HG03025 (cell line): ENCODE measurements around the gene GLG1.
A peak's percentile ranks its signal among the peaks of the same experiment; 100 is the strongest.

Source experiments
- ATAC-seq: cut with Tn5 transposase; IDR thresholded peaks from one replicate; pipeline ENCODE4 v1.9.1; 2021; ENCODE audit warnings: mild to moderate bottlenecking, moderate library complexity; ENCODE audit not compliant: unreplicated experiment, low FRiP score

GLG1 gene

DNA sequence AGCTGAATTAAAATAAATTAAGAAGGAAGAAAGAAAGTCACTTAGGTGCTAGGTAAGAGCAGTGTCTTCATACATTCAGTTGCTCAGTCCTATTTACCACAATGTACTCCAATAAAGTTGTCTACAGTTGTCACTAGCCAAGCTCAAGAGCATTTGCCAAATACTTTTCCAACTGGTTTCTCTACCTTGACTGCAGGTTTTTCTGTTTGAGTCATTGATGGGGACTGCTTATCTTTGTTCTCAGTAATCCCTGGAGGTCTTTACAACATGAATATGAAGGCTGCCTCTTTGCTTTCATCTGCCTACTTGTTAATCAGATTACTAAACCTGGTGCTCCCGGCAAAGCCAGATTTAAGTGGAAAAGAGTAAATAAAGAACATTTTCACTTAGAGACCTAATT is 121.0 kb downstream of the GLG1 start:
- ATAC-seq: no peak

GRCh38 chr16:74480150-74481029 is 126.5 kb downstream of the GLG1 start:
- no peak for ATAC-seq

DNA sequence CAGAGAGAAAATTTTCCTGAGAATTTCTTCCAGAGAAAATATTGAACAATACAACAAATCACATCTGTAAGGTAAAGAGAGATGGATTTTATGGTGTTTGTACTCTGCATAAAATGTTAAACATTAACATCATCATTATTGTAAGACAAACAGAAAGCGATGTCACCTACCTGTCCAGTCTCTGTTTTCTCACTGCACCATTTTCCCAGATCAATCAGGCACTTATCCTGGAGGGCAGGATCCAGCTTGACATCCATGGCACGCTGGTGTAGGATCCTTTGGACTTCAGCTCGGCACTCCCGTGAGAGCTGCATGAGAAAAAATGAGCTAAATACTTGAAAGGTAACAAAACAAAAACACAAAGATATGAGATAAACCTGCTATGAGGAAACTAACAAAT is 129.7 kb downstream of the GLG1 start:
- ATAC-seq: no peak

- no peak for ATAC-seq
These were observed 132.5 kb downstream of the GLG1 start for GRCh38 chr16:74474416-74474815.

GRCh38 chr16:74472540-74472939 is 134.4 kb downstream of the GLG1 start:
- no peak for ATAC-seq

GRCh38 chr16:74472010-74472409 is 134.9 kb downstream of the GLG1 start:
- no peak for ATAC-seq

GRCh38 chr16:74469946-74470478 is 136.9 kb downstream of the GLG1 start:
- ATAC-seq: no peak

DNA sequence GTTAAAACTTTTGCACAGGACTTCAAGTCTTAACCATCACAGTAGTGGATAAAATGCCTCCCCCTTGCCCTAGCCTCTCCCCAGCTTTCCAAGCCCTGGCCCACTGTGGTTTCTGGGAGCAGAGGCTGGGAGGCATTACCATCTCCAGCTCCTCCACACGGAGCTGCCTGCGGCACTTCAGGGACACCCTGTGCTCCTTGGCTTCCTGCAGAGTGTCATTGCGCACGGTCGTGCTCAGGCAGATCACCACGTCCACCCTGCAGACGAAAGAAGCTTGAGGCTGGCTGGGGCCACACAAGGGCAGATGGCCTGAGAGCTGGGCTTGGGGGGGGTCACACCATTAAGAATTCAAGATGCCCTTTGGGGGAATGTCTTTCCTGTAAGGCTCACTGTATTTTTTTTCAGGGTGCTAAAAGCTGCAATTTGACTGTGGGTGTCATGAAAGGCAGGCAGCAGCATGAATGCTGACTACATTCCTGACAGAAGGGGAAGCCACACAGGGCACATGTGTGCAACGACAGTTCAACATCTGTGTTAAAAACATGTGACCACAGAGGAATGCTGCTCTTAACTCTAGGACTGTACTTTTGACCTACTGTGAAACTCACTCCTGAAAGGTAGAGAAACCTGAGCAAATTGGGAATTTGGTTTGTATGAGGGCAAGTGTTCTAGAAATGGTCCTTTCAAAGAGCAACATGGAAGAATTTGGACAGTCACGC is 137.9 kb downstream of the GLG1 start:
- no peak for ATAC-seq

DNA sequence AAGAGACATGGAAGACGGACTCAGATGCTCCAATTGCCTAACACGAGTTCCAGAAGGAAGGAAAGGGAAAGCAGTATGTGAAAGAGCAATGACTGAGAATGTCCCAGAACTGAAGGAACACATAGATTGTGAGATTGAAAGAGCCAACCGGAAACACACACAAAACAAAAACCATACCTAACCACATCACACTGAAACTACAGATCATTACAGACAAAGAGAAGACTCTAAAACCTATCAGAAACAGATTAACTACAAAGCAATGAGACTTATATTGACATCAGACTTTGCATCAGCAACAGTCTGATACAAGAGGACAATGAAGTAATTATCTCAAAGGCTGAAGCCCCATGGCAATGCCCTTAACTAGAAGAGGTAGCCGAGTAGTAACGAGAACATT is 140.0 kb downstream of the GLG1 start:
- peak; percentile 74 for ATAC-seq

DNA sequence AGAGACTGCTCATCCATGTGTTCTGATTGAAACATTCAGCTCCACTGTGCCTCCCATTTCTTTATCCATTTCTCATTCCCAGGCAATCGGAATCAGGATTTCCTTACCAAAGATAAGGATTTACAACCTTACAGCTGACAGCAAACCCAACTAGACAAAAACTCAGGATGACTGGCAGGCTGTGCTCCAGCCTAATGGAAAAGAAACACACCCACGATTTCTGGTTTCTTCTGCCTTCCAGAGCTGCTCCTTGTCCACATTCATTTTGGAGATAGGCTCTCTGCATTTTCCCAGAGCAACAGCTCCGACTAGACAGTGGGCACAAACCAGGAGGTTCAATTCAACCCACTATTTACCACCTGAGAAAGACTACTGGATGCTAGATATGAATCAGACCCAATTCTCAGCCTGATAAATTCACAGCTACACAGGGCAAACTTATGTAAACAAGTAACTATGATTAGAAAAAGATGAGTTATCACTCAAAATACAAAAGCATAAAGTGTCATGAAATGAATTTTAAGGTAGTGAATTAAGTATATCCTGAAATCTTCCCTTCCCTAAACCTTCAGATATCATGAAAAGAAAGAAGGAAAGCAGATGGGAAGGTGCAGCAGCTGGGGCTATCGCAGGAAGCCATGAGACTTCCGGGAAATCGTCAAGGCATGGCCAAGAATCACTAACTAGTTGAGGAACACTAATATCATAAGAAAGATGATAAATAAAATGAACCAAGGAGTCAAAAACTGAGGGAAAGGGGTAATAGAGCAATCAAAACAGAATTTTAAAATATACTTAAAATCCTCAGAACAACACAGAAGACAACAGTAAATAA is 140.8 kb downstream of the GLG1 start:
- no peak for ATAC-seq

- no peak for ATAC-seq
These were observed 141.6 kb downstream of the GLG1 start for GRCh38 chr16:74465281-74465680.

DNA sequence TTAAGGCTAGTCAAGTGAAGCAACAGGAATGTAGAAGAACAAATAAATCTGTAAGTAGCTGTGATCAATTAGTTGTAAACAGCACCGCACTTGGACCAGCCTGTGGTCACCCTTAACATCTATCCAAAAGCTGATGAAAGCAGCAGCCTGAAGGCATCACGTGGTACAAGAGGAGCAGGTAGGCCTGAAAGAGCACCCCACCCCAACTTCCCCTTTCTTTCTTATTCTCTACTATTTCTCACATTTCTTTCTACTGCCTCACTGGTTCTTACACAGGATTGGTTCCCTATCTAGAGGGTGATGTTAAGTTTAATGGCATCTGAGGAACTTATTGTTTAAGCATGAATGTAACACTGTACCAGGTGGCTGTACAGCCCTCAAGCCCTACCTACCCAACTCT is 143.0 kb downstream of the GLG1 start:
- no peak for ATAC-seq

GRCh38 chr16:74462361-74462760 is 144.6 kb downstream of the GLG1 start:
- no peak for ATAC-seq

- no peak for ATAC-seq
These were observed 145.1 kb downstream of the GLG1 start for GRCh38 chr16:74461826-74462225.

GRCh38 chr16:74460542-74460941 is 146.4 kb downstream of the GLG1 start:
- ATAC-seq: no peak

- no peak for ATAC-seq
These were observed 150.7 kb downstream of the GLG1 start for GRCh38 chr16:74456290-74456625.

DNA sequence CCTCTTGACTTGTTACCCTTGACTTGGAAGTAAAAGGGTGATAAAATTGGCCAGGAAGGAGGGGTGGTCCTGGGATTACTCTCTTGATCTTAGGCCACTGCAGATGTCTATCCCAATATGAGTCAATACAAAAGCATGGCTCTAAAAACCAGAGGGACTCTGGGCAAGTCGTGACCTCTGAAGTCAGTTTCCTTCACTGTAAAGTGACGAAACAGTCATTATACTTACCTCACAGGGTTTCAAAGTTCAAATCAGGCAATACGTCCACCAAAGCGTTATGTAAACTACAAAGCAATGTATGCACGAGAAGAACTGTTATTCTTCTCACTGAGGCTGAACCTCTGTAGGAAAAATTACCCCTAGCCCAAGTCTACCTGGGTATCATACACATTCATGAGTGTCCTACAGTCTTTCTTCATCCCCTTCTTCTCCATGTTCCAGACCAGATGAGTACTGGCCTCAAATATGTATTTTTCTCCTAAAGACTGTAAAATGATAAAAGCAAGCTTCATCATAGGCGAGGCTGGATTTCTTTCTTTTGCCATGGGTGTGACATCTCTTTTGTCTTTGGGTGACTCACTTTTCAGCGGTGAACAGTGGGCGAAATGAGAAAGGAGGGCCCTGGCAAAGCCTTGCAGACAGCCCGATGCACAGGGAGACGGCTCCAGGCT is 151.2 kb downstream of the GLG1 start:
- no peak for ATAC-seq

DNA sequence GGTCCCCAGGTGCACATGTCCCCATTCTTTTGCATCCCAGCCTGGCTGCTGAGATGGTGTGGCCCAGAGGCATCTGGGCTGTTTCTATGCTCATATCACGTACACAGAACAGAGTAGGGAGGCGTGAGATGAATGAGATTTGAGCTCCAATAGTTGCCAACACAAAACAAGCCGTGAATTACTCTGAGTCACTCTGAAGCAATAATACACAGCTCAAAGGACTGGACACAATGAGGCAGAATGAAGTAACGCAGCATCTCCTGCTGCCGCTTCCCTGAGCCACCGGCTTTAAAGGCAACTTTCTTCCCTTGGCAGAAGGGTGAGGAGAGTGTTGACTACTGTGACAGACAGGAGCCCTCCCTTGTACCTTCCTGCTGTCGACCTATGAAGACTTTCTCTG is 151.7 kb downstream of the GLG1 start:
- no peak for ATAC-seq

DNA sequence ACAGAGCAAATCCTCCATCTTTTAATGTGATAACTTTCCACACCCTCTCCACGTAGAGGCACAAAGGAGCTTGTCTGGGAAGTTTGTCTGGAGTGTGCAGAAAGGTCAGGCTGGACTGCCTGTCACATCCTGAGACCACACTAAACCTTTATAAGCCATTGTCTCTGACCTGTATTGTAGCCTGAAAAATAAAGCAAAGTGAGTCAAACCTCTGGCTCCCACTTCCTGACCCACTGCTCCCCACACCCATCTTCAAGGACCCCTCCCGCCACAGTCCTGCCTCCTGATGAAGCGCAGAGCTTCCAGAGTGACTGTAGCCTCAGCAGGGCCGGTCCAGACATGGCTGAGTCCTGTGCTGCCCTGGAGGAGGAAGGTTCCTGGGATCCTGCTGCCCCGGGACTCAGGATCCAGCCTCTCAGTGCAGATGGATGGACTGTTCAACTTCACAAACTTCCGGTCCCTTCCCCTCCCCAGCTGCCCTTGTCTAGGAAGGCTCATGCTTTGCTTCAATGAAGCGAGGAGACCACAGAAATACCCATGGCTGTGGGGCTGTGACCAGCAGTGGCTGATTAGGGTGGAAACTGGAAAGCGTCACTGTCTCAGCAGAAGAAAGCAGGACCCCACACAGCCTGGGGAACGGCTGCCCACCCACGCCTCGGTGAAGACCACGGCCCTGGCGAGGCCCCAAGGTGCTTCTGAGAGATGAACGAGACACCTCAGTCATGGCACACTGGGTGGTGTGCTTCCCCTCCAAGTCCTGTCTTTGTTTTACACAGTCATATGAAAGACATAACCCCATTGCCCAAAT is 154.8 kb downstream of the GLG1 start:
- ATAC-seq: peak; percentile 63
